Fibroblast of lung (primary cell): Measurements from ENCODE around the gene CD47.

Experiments used
- CTCF ChIP-seq, 2 donors: IDR thresholded peaks in 1 of 2; conservative IDR thresholded peaks in 1 of 2; 1 replicate in 1 of 2; 2 replicates in 1 of 2; pipeline ENCODE4 v1.5.1; 2011 to 2012; ENCODE audit warnings: low read length in 2 of 2, control low read depth in 1 of 2, inconsistent platforms in 1 of 2, low read depth in 1 of 2, mild to moderate bottlenecking in 1 of 2
- EZH2 ChIP-seq: IDR thresholded peaks from 2 replicates; pipeline ENCODE4 v1.5.1; 2012; ENCODE audit warnings: low read length, control low read depth, mild to moderate bottlenecking; ENCODE audit errors: missing control alignments

GRCh38 chr3:108093021-108093420 is 2.2 kb upstream of the CD47 start:
- TF ChIP-seq CTCF (conservative IDR thresholded peaks at IDR 0.05 in 1 of 2, IDR thresholded peaks at IDR 0.05 in 1 of 2; ENCODE audit: low read depth in 1 of 2, low read length in 2 of 2) (no peak), EZH2 (no peak)
